Activated CD8-positive, alpha-beta T cell treated with anti-CD3 and anti-CD28 coated beads, Interleukin-2, amount 10 ng/mL, durations not matched to agents 7 days and 5 days (primary cell): ENCODE measurements around the gene PIEZO2. TPM values are rescaled to one million over a fixed set of nuclear protein-coding genes. Genes with fewer than 3 reads are reported as not detected.

ENCODE experiments used
- ATAC-seq: fragments of 150-1000 bp; cut with Tn5 transposase; one replicate; pipeline ENCODE4 v1.10.0; 2021; ENCODE audit warnings: moderate library complexity
- CTCF ChIA-PET: fragments of 350-600 bp; sonication (Branson Sonifier 250); formaldehyde crosslinking; loops from one replicate; lab custom pipeline; 2021; ENCODE audit warnings: antibody characterized with exemption; lab: Charles Lee
- POLR2A ChIA-PET: fragments of 350-600 bp; sonication (Branson Sonifier 250); formaldehyde crosslinking; loops from one replicate; lab custom pipeline; 2021; ENCODE audit warnings: antibody characterized with exemption; lab: Charles Lee
- DNase-seq: peaks from one replicate; pipeline ENCODE4 v3.0.0-alpha.2; 2020
- H3K27ac Mint-ChIP-seq: one replicate; pipeline ENCODE4 v1.8.0; 2021; ENCODE audit warnings: mild to moderate bottlenecking, mixed read lengths
- H3K27me3 Mint-ChIP-seq: one replicate; pipeline ENCODE4 v1.8.0; 2021; ENCODE audit warnings: low read depth, mixed read lengths
- H3K36me3 Mint-ChIP-seq: one replicate; pipeline ENCODE4 v1.8.0; 2021; ENCODE audit warnings: low read depth, mixed read lengths
- H3K4me1 Mint-ChIP-seq: one replicate; pipeline ENCODE4 v1.8.0; 2021; ENCODE audit warnings: low read depth, mixed read lengths
- H3K4me3 Mint-ChIP-seq: one replicate; pipeline ENCODE4 v1.8.0; 2021; ENCODE audit warnings: mild to moderate bottlenecking, mixed read lengths
- H3K9me3 Mint-ChIP-seq: one replicate; pipeline ENCODE4 v1.8.0; 2022; ENCODE audit warnings: mixed read lengths; ENCODE audit not compliant: insufficient read depth
- total RNA-seq, 2 experiments: library from RNA; stranded (reverse); gene quantifications; one replicate each; pipeline ENCODE4 v1.2.3, GENCODE V29; 2021

Gene PIEZO2
- total RNA-seq, 2 experiments from 2014 or later: not detected

DNA sequence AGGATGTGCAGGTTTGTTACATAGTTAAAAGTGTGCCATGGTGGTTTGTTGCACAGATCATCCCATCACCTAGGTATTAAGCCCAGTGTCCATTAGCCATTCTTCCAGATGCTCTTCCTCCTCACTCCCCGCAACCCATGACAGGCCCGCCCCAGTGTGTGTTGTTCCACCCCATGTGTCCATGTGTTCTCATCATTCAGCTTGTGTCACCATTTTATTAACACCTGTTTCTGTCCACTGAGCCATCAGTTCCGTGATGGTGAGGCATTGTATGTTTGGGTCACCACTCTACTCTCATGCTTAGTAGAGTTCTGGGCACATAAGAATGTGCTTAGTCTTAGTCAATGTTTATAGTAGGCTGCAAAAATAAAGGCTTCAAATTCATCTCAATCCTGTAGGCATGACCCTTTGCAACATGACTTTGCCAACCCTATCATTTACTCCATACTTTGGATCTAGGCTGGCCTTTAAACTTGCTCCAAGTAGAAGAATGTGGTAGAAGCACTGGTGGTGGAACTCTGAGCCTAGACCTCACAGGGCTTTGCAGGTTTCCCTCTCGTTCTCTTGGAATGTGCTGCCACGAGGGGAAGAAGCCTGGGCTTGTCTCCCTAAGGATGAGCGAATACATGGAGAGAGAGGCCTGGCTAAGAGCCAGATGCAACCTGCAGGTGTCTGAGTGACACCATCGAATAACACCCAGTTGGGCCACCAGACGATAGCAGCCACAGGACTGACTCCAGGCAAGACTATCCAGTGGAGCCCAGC, 462.0 kb downstream of the PIEZO2 start:
- DNase-seq: no peak
- Mint-ChIP-seq H3K27me3 (no peaks in the 10 kb centered on the region), H3K4me1 (no peaks in the 10 kb centered on the region), H3K9me3 (no peaks in the 10 kb centered on the region), H3K36me3 (no peaks in the 10 kb centered on the region), H3K4me3 (no peak overlapping the region), H3K27ac (no peak overlapping the region)
- CTCF ChIA-PET: no interaction called here
- ATAC-seq: no peak
- POLR2A ChIA-PET: no interaction called here

DNA sequence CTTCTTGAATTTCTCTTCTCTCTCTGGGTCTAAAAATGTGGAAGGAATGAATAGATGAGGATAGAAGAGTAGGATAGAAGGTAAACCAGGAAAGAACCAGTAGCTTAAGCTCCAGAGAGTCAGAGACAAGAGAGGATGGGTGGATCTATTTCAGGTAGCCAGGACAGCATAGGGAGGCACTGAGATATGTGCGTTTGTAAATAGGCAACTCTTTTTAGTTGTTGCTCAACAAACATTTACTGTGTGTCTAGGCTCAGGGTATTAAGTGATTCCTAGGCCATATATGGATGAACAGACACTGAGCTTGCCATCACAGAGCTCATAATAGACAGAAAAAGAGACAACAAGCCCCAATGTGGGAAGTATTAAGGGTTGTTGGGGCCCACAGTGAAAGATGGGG, 463.1 kb downstream of the PIEZO2 start:
- no peak for DNase-seq
- ChIA-PET CTCF (no interaction called here), POLR2A (no interaction called here)
- ATAC-seq: no peak
- Mint-ChIP-seq H3K9me3 (no peaks in the 10 kb centered on the region), H3K27me3 (no peaks in the 10 kb centered on the region), H3K27ac (no peak overlapping the region), H3K36me3 (no peaks in the 10 kb centered on the region), H3K4me3 (no peak overlapping the region), H3K4me1 (no peaks in the 10 kb centered on the region)

DNA sequence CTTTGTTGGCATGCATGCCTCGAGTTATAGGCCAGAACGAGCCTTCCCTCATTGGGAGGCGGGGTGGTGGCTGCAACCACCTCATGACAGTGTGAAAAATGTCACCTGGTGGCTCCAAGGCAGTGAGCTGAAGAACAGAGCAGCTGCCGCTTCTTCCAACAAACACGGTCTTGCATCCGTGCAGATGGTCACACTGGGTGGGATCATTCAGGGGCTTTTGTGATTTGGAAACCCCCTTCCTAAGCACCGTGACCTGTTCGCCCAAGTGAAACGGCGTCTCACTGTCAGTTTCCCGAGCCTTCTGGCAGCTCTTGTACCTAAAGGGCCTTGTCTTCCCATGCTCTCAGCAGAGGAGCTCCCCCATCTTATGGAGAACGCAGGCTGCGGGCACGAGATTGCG, 463.9 kb downstream of the PIEZO2 start:
- ATAC-seq (no peak), DNase-seq (no peak)
- H3K36me3 Mint-ChIP-seq: no peaks in the 10 kb centered on the region
- H3K4me3 Mint-ChIP-seq: no peak overlapping the region
- H3K4me1 Mint-ChIP-seq: no peaks in the 10 kb centered on the region
- no peak overlapping the region for H3K27ac Mint-ChIP-seq
- no peaks in the 10 kb centered on the region for H3K9me3 Mint-ChIP-seq
- no peaks in the 10 kb centered on the region for H3K27me3 Mint-ChIP-seq
- ChIA-PET CTCF (no interaction called here), POLR2A (interaction anchor here (0.5 kb wide), 1 partner anchor 722 kb away, joined by 3 read pairs; no protein-coding TSS in a partner anchor)

GRCh38 chr18:10682368-10682714, 467.0 kb downstream of the PIEZO2 start:
- ATAC-seq: no peak
- Mint-ChIP-seq H3K36me3 (no peaks in the 10 kb centered on the region), H3K4me3 (no peak overlapping the region)

DNA sequence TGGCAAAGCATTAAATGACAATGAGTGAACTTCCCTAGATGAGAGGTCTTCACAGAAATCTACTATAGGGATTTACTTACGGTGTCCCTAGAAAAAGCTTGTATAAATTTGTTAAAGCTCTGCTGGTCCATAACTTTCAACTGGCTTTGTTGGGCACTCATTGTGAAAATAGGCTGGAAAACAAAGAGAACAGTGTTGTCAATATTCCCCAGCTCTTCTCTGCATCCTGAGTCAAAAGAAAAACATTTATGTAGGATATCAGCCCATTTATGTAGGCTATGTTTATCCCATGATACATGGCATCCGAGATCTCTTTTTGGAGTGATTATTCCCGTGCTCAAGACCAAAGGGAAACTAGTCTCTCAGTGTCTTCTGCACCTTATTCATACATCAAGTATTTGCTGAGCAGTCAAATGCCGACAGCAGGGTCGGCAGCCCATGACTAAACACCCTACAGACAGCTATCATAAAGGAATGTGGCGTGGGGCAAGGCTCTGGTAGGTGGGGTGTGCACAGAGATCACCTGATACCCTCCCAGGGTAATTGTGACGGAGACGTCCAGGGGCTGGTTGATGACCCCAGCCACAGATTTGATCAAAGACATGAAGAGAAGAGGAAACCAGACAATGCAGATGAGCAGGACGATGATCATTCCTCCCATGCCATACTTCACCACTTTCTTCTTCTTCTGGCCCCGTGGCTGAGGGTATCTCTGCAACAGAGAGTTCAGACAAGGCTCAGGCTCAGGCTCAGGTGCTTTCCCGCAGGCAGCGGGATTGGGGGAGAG, 467.6 kb downstream of the PIEZO2 start:
- peaks cover 3% of the 10 kb centered on the region for H3K27me3 Mint-ChIP-seq
- ATAC-seq: no peak
- H3K36me3 Mint-ChIP-seq: no peaks in the 10 kb centered on the region
- CTCF ChIA-PET: no interaction called here
- no peaks in the 10 kb centered on the region for H3K4me1 Mint-ChIP-seq
- no peak overlapping the region for H3K27ac Mint-ChIP-seq
- POLR2A ChIA-PET: no interaction called here
- no peaks in the 10 kb centered on the region for H3K9me3 Mint-ChIP-seq
- H3K4me3 Mint-ChIP-seq: no peak overlapping the region
- DNase-seq: no peak

More at GRCh38 chr18:10682368-10682714, 467.0 kb downstream of the PIEZO2 start:
- CTCF ChIA-PET: no interaction called here
- DNase-seq: no peak
- Mint-ChIP-seq H3K27me3 (peaks cover 3% of the 10 kb centered on the region), H3K4me1 (no peaks in the 10 kb centered on the region), H3K27ac (no peak overlapping the region), H3K9me3 (no peaks in the 10 kb centered on the region)
- POLR2A ChIA-PET: no interaction called here

DNA sequence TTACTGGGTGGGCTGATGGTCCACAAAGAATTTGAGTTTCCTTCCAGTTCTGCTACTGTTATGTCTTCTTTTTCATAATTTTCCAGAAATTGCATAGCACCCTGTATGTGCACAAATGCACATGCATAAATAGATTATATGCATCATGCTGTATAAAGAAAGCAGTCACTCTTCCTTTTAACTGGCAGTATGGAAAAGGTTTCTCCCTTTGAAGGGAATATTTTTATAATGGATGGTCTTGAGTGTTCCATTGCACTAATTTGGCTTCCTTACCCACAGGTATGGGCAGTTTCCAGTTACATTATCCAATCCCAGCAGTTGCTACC, 469.1 kb downstream of the PIEZO2 start:
- no peak overlapping the region for H3K27ac Mint-ChIP-seq
- CTCF ChIA-PET: no interaction called here

GRCh38 chr18:10679557-10680270, 469.7 kb downstream of the PIEZO2 start:
- DNase-seq (no peak), ATAC-seq (no peak)
- Mint-ChIP-seq H3K27me3 (peaks cover 3% of the 10 kb centered on the region), H3K4me3 (no peak overlapping the region), H3K27ac (no peak overlapping the region), H3K36me3 (no peaks in the 10 kb centered on the region), H3K9me3 (no peaks in the 10 kb centered on the region), H3K4me1 (no peaks in the 10 kb centered on the region)
- ChIA-PET CTCF (no interaction called here), POLR2A (no interaction called here)

More for the DNA sequence above, 469.1 kb downstream of the PIEZO2 start:
- no peak overlapping the region for H3K4me3 Mint-ChIP-seq
- H3K36me3 Mint-ChIP-seq: no peaks in the 10 kb centered on the region
- DNase-seq: no peak
- no peaks in the 10 kb centered on the region for H3K9me3 Mint-ChIP-seq
- POLR2A ChIA-PET: no interaction called here
- ATAC-seq: no peak
- peaks cover 3% of the 10 kb centered on the region for H3K27me3 Mint-ChIP-seq
- no peaks in the 10 kb centered on the region for H3K4me1 Mint-ChIP-seq

DNA sequence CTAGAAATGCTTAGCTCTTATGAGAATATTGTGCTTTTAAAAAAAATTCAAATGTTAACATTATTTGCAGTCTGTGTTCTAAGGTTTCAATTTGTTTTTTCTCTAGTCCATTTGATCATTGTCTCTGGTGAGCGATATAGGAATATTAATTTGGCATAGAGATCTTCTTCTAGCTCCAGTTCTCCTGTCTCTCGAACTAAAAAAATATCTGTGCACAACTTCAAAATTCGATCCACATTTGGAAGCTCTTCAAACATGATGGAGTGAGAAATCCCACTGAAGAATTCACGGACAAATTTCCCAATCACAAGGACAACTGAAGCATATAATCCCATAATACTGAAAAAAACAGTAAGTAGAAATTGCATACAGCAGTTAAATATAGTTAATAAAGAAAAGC, 477.9 kb downstream of the PIEZO2 start:
- H3K4me3 Mint-ChIP-seq: no peak overlapping the region
- H3K27ac Mint-ChIP-seq: no peak overlapping the region
- no peaks in the 10 kb centered on the region for H3K36me3 Mint-ChIP-seq
- ATAC-seq (no peak), DNase-seq (no peak)
- ChIA-PET CTCF (no interaction called here), POLR2A (no interaction called here)
- H3K27me3 Mint-ChIP-seq: no peaks in the 10 kb centered on the region
- H3K9me3 Mint-ChIP-seq: no peaks in the 10 kb centered on the region
- H3K4me1 Mint-ChIP-seq: no peaks in the 10 kb centered on the region

DNA sequence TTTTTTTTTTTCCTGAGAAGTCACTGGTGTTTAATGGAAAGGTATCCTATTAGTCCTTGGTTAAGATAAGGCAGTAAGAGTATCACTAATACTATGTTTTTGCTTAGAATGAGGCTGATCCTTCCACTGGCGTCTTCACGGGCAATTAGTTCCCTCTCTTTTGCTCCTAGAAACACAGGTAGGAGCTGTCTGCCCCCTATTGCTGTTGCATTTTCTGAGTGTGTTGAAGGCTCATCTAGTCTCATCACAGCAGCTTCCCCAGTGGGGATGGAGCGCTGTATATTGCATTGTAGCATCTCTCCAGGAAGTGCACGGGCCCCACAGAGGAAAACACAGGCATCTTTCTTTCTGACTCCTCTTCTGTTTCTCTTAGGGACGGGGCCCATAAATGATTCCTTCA, 478.5 kb downstream of the PIEZO2 start:
- no peaks in the 10 kb centered on the region for H3K27me3 Mint-ChIP-seq

DNA sequence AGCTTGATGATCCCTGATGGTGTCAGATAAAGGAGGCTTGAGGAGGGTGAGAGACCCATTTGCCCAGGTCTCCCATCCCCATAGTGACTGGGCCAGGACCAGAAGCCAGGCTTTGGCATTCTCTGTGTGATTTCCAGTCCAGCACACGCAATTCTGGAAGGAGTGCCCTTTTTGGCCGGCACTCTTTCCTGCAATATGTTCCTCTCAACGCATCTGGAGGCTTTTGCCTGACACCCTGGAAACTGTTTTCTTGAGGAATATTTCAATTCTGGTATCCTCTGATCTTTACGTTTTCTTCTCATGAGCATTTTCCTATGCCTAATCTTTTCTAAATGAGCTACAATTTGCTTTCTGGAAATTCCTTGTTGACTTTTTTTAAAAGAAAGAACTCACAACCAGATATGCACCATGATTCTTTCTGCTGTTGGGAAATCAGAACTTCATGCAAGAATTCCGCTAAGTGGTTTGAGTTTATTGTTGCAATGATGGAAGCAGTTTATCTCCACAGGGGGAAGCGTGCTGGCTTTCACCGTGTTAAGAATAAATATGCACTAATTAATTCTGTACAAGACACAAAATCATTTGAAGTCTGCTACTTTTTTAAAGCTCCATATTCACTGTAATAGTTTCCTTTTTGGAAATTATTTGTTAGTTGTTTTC, 479.8 kb downstream of the PIEZO2 start:
- ChIA-PET POLR2A (no interaction called here), CTCF (no interaction called here)
- no peaks in the 10 kb centered on the region for H3K36me3 Mint-ChIP-seq
- ATAC-seq (no peak), DNase-seq (no peak)
- no peak overlapping the region for H3K4me3 Mint-ChIP-seq
- H3K4me1 Mint-ChIP-seq: no peaks in the 10 kb centered on the region
- no peaks in the 10 kb centered on the region for H3K27me3 Mint-ChIP-seq
- no peaks in the 10 kb centered on the region for H3K9me3 Mint-ChIP-seq
- H3K27ac Mint-ChIP-seq: no peak overlapping the region

More for the DNA sequence above, 478.5 kb downstream of the PIEZO2 start:
- ChIA-PET POLR2A (no interaction called here), CTCF (no interaction called here)
- Mint-ChIP-seq H3K4me3 (no peak overlapping the region), H3K27ac (no peak overlapping the region), H3K36me3 (no peaks in the 10 kb centered on the region), H3K9me3 (no peaks in the 10 kb centered on the region), H3K4me1 (no peaks in the 10 kb centered on the region)
- DNase-seq: no peak
- ATAC-seq: no peak

DNA sequence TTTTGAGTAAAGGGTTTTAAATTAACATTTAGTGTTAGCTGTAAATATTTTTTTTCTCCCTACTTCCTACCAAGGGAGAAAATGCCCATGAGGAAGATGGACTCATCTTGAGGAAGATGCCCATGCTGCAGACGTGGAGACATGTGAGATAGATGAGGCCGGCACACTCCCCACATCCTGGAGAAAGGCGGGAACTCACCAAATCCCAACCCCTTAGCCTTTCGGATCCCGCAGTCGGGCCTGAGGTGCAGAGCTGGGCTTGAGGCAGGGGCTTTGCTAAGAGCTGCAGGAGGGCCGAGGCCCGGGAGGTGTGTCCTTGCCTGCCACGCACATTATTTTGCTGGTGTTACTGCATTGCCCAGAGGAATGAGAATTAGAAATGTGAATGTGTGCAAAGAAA, 485.6 kb downstream of the PIEZO2 start:
- Mint-ChIP-seq H3K27ac (no peak overlapping the region), H3K4me1 (no peaks in the 10 kb centered on the region), H3K36me3 (no peaks in the 10 kb centered on the region), H3K27me3 (peaks cover 2% of the 10 kb centered on the region), H3K4me3 (no peak overlapping the region), H3K9me3 (no peaks in the 10 kb centered on the region)
- no peak for ATAC-seq
- POLR2A ChIA-PET: no interaction called here
- no peak for DNase-seq
- CTCF ChIA-PET: interaction anchor here (0.9 kb wide), 1 partner anchor 104 kb away, joined by 3 read pairs; no protein-coding TSS in a partner anchor
